ENCODE data around the gene KLK12. TPM values are rescaled to one million over a fixed set of nuclear protein-coding genes. Genes with fewer than 3 reads are reported as not detected.
A peak's percentile ranks its signal among the peaks of the same experiment; 100 is the strongest.

Gene KLK12
- total RNA-seq, 3 donors from 2014 or later: not detected

DNA sequence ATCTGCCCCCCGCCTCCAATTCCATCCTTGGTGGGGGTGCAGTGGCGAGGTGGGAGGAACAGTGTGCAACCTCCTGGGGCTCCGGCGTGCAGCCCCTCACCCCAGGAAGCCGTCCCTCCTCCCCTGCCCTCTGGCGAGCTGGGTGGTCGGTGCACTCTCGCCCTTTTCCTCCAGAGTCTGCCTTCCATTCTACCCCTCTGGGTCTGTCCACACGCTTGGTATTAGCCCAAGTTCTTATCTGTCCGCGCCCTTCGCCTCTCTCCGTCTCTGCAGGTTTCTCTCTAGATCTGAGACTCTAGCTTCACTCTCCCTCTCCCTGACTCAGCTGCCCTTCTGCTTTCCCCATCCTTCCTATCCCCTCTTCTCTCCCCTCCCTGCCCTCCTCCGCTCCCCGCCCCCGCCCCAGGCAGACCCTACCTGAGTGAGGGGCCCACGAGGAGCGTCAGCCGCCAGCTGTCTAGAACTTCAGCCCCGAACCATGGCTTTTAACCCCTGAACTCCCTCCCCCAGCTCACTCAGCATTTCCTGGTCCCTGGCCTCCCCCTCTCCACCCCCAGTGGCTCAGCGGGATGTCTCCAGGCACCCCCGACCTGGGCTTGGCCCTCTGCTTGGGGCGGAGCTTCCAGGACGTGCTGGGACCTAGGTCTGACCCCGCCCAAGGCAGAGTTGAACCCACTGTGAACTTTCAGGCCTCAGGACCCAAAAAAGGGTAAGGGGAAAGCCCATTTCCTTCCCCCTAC lies 30.6 kb upstream of the KLK12 start:
- H3K36me3 ChIP-seq: no peaks in the 10 kb centered on the region
- DNase-seq (ENCODE audit: low spot score in 2 of 2): no peak
- H3K9me3 ChIP-seq: no peaks in the 10 kb centered on the region
- H3K4me1 ChIP-seq: no peaks in the 10 kb centered on the region
- H3K27me3 ChIP-seq: no peaks in the 10 kb centered on the region
- H3K27ac ChIP-seq: peak overlapping the region in 1 of 2 donors; percentile 8
- intact Hi-C loops (cut with DNase I; ENCODE audit: low total_unique reads): no loop called here
- TF ChIP-seq POLR2A (IDR thresholded peaks at IDR 0.05) (no peak), POLR2AphosphoS5 (IDR thresholded peaks at IDR 0.05) (no peak)
- TF ChIP-seq, protein P1, sequence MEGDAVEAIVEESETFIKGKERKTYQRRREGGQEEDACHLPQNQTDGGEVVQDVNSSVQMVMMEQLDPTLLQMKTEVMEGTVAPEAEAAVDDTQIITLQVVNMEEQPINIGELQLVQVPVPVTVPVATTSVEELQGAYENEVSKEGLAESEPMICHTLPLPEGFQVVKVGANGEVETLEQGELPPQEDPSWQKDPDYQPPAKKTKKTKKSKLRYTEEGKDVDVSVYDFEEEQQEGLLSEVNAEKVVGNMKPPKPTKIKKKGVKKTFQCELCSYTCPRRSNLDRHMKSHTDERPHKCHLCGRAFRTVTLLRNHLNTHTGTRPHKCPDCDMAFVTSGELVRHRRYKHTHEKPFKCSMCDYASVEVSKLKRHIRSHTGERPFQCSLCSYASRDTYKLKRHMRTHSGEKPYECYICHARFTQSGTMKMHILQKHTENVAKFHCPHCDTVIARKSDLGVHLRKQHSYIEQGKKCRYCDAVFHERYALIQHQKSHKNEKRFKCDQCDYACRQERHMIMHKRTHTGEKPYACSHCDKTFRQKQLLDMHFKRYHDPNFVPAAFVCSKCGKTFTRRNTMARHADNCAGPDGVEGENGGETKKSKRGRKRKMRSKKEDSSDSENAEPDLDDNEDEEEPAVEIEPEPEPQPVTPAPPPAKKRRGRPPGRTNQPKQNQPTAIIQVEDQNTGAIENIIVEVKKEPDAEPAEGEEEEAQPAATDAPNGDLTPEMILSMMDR (IDR thresholded peaks at IDR 0.05): no peak
- peak overlapping the region in 2 of 3 donors; percentile 53 to 58 for H3K4me3 ChIP-seq

DNA sequence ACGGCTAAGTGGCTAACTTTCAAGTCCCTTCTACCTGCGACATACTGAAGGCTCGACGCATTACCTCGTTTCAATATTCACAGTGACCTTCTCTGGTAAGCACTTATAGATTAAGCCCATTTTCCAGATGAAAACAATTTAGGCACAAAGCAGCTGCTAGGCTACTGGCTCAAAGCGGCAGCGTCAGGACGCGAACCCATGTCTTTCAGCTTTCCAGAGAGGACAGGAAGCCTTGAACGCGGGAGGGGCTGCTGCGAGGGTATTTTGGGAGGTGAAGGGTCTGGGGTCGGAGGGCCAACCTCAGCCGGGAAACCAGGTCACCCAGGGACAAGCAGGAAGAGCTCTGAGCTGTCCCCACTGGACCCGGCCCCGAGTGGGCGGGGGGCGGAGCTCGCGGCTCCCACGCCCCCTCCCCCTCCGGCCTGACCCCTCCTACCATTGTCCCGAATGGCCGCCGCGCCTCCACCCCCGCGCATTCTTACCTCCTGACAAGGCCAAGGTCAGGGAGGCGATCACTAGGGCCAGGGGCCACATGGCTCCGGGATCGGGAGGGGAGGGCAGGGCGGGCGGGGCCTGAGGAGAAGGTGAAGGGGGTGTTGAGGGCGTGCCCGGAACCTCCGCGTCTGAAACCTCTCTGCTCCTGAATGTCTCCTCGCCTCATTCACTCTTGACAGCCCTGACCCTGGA lies 29.9 kb upstream of the KLK12 start, which contains the start of gene KLK13:
Gene KLK13, minus strand, starts transcription at position 559 of the 687 bp plus-strand sequence. Its CDS starts 25 bp downstream, at position 534.
- Histone ChIP-seq H3K36me3 (no peaks in the 10 kb centered on the region), H3K4me3 (peak within 1 kb of the TSS in 2 of 3 donors; percentile 53 to 58), H3K9me3 (no peaks in the 10 kb centered on the region), H3K27me3 (no peaks in the 10 kb centered on the region), H3K27ac (peak within 1 kb of the TSS in 1 of 2 donors; percentile 30), H3K4me1 (no peaks in the 10 kb centered on the region)
- peak in 1 of 2 donors; percentile 41 for DNase-seq (ENCODE audit: low spot score in 2 of 2)
- intact Hi-C loops (cut with DNase I; ENCODE audit: low total_unique reads): no loop called here
- TF ChIP-seq POLR2AphosphoS5 (IDR thresholded peaks at IDR 0.05) (no peak), POLR2A (IDR thresholded peaks at IDR 0.05) (no peak)
- TF ChIP-seq, protein P1 (IDR thresholded peaks at IDR 0.05): no peak

DNA sequence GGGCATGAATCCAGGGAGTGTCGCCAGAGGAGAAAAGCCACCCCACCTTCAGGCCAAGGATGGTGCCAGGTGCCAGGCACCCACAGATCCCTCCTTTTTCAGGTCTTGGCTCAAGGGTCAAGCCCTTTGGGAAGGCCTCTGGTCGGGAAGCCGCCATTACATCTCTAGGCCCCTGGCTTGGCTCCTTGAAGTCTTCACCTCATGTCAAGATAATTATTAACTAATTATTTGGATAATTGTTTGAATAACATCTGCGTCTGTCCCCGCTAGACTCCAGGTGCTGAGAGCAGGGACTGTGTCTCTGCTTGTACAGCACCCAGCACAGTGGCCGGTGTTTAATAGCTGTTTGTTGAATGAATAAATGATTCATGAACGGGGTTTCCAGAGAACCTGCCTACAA lies 28.9 kb upstream of the KLK12 start:
- no peaks in the 10 kb centered on the region for H3K9me3 ChIP-seq
- H3K4me3 ChIP-seq: no peak overlapping the region
- TF ChIP-seq POLR2A (IDR thresholded peaks at IDR 0.05) (no peak), POLR2AphosphoS5 (IDR thresholded peaks at IDR 0.05) (no peak)
- TF ChIP-seq, protein P1 (IDR thresholded peaks at IDR 0.05): no peak
- intact Hi-C loops (cut with DNase I; ENCODE audit: low total_unique reads): no loop called here
- no peak overlapping the region for H3K27ac ChIP-seq
- H3K4me1 ChIP-seq: no peaks in the 10 kb centered on the region
- no peaks in the 10 kb centered on the region for H3K36me3 ChIP-seq
- H3K27me3 ChIP-seq: no peaks in the 10 kb centered on the region
- no peak for DNase-seq (ENCODE audit: low spot score in 2 of 2)

DNA sequence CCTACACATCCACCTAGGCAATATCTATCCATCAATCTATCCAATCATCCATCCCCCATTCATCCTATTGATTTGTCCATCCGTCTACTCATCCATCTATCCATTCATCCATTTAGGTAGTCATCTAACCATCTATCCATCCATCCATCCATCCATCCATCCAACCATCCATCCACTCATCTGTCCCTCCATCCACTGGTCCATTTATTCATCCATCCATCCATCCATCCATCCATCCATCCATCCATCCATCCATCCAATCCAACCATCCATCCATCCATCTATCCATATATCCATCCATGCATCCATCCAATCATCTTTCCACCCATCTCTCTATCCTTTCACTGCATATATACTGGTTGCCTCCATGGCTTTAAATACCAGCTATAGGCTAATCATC lies 26.2 kb upstream of the KLK12 start:
- Histone ChIP-seq H3K27ac (no peak overlapping the region), H3K9me3 (no peaks in the 10 kb centered on the region), H3K4me3 (no peak overlapping the region), H3K36me3 (no peaks in the 10 kb centered on the region), H3K27me3 (no peaks in the 10 kb centered on the region), H3K4me1 (no peaks in the 10 kb centered on the region)
- TF ChIP-seq POLR2AphosphoS5 (IDR thresholded peaks at IDR 0.05) (no peak), POLR2A (IDR thresholded peaks at IDR 0.05) (no peak)
- TF ChIP-seq, protein P1 (IDR thresholded peaks at IDR 0.05): no peak
- intact Hi-C loops (cut with DNase I; ENCODE audit: low total_unique reads): no loop called here
- DNase-seq (ENCODE audit: low spot score in 2 of 2): no peak

DNA sequence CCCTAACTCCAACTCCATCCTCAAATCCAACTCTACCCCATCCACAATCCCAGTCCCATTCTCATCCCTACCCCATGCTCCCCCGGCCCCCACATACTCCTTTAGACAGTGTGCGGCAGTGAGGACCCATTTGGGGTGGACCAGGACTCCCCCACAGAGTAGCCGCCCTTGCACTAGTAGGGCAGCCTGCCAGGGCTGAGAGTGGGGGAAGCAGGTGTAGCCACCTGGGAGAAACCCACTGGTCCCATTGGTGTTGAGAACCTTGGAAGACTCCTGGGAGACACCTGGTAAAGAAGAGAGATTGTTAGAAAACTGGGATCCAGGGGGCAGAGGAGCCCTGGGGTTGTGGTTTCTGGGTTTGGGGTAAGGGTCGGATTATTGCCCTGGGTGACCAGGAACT lies 25.5 kb upstream of the KLK12 start:
- Histone ChIP-seq H3K27me3 (no peaks in the 10 kb centered on the region), H3K36me3 (no peaks in the 10 kb centered on the region), H3K4me3 (no peak overlapping the region), H3K4me1 (no peaks in the 10 kb centered on the region), H3K9me3 (no peaks in the 10 kb centered on the region), H3K27ac (no peak overlapping the region)
- TF ChIP-seq POLR2A (IDR thresholded peaks at IDR 0.05) (no peak), POLR2AphosphoS5 (IDR thresholded peaks at IDR 0.05) (no peak)
- TF ChIP-seq, protein P1 (IDR thresholded peaks at IDR 0.05): no peak
- intact Hi-C loops (cut with DNase I; ENCODE audit: low total_unique reads): no loop called here
- no peak for DNase-seq (ENCODE audit: low spot score in 2 of 2)
